ENCODE results near the gene FBLIM1. TPM values are rescaled to one million over a fixed set of nuclear protein-coding genes. Genes with fewer than 3 reads are reported as not detected.

FBLIM1 gene, protein sequence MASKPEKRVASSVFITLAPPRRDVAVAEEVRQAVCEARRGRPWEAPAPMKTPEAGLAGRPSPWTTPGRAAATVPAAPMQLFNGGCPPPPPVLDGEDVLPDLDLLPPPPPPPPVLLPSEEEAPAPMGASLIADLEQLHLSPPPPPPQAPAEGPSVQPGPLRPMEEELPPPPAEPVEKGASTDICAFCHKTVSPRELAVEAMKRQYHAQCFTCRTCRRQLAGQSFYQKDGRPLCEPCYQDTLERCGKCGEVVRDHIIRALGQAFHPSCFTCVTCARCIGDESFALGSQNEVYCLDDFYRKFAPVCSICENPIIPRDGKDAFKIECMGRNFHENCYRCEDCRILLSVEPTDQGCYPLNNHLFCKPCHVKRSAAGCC
- total RNA-seq = 136 and 174 TPM in 2 replicates

DNA sequence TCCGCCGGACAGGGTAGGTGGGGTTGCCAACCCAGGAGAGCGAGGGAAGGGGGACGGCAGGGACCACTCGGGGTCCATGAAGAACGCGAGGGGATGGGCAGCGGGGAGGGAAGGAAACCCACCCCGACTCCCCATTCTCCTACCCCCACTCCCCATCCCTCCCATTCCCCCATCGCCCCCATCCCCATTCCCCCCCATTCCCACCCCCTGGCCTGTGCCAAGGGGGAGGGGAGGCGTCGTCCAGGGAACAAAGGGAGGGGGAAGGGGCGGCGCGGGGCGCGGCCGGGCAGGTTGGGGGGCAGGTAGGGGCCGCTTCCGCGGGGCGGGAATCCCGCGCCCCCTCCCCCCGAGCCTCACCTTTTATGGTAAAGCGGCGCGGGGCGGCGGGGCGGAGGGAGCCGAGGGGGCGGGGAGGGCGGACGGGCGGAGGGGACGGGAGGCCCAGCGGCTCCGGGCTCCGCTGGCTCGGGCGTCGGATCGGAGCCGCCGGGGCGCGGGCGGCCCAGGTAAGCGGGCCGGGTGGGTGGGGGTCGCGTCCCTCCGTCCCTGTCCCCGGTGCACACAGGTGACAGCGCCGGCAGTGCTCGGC lies at the start of gene FBLIM1:
Gene FBLIM1 (plus strand): TSS at position 453 of the 589 bp plus-strand sequence. CDS start 6,189 bp downstream, outside the sequence.
- peak in 1 of 2 donors; percentile 56 for DNase-seq (ENCODE audit: low read depth in 2 of 2)

- DNase-seq (ENCODE audit: low read depth in 2 of 2) = no peak
Observed at GRCh38 chr1:15709226-15709625, 49.4 kb upstream of the FBLIM1 start.

DNA sequence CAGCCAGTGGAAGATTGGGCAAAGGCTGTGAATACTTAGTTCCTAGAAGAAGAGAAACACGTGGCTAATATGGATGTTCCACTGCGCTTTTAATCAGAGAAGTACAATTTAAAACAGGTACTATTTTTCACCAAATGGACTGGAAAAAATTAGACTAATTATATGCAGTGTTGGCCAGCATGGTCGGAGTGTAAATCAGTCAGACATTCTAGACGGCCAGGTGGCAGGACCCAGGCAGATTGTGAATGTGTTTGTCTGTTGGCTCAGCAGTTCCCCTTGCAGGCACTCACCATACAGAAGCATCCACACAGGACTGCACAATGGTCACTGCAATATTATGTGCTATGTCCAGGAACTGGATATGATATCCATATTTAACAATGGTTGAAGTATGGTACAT lies 46.4 kb upstream of the FBLIM1 start:
- no peak for DNase-seq (ENCODE audit: low read depth in 2 of 2)

DNA sequence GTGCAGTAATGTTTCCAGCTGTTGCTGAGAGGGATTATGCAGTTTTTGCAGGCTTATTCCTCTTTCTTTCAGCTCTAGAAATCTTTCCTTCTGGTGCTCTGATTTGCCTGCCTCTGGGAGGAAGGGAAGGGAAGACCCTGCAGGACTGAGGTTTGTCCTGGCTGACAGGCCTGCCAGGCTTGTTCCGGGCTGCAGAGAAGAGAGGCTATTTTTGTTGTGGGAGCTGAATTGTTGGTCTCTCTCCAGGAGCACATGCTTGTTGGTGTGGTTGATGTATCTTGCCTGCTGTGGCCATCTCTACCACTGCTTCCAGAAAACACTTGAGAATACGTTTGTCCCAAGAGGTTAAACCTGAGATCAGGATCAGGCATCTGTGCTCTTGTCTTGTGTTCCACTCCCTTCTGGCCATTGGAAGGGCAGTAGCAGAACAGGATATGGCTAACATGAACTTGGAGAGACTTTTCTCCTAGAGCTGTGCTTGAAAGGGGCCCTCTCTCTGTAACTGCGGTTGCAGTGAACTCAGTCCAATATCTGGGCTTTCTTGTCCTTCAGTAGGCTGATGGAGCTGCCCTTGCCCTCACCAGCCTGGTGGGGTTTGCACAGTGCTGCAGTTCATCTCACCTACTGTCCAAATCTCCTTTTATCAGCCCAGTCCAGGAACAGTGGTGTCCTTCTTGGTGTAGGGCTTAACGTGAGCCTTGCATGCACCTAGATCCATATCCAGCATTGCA lies 44.0 kb upstream of the FBLIM1 start:
- DNase-seq (ENCODE audit: low read depth in 2 of 2) = no peak

DNA sequence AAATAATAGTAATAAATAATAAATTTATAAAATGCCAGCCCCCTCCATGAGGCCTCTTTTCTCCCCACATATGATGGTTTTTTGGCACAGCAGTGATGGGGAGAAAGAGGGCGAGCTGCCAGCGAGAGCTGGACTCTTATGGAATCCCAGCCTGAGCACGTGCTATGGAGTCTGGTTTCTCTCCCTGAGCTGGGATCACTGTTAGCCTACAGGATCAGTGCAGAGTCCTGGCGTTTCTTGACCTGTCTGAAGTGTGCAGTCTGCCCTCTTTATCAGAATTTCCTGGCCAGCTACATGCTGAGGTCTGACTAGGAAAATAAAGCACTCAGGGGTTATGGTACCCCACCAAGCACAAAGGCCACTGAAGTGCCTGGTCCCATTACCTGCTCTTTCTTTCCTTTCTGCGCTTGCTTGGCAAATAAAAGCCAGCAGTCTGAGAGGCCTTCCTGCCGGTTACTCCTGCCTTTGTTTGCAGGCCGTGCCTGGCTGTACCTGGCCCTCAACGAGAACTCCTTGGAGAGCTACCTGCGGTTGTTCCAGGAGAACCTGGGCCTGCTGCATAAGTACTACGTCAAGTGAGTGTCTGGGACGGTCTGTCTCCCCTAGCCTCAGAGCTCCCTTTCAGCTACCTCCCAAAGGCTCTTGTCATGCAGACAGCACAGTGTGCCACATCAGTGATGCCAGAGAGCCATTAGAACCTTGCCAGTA lies 41.0 kb upstream of the FBLIM1 start:
- no peak for DNase-seq (ENCODE audit: low read depth in 2 of 2)

GRCh38 chr1:15718199-15718601 lies 40.4 kb upstream of the FBLIM1 start:
- no peak for DNase-seq (ENCODE audit: low read depth in 2 of 2)

DNA sequence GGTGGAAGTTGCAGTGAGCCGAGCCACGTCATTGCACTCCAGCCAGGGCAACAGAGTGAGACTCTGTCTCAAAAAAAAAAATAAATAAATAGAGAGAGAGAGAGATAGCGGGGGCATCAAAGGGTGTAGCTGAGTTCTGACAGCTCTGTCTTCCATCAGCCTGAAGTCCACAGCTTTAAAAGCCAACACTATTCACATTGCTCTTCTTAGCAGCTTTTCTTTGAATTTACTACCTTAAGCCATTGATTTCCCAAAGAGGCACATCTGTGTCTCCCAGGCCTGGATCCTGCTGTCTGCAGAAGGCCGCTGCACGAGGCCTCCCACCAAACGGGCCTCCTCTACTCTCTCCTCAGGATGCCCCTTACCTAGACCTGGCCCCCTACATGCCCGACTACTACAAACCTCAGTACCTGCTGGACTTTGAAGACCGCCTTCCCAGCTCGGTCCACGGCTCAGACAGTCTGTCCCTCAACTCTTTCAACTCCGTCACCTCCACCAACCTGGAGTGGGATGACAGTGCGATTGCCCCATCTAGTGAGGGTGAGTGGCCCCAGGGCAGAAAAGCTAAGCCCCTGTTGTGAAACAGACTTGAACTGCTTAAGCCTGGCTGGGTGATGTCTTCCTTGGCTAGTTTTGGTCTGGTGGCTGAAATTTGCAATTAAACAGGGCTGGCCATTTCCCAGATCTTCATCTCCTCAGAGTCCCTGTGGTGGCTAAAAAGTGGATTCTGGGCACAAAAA lies 39.0 kb upstream of the FBLIM1 start:
- DNase-seq (ENCODE audit: low read depth in 2 of 2) = no peak

DNA sequence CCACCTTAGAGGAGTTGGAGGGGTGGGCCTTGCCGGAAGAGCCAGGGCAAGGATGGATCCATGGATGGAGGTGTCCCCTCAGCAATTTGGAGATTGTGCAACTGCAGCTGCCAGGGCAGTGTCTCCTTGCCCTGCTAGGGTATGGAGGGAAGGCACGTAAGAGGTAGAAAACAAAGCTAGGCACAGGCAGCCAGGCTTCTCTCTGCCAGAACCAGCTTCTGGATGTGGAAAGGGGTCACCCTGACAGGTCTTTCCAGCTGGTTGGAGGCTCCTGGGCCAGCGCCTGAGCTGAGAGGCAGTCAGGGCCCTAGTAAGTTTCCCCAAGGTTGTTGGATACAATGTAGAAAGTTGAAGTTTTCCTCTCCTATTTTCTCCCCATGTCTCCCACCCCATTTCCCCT lies 37.7 kb upstream of the FBLIM1 start:
- DNase-seq (ENCODE audit: low read depth in 2 of 2) = no peak

DNA sequence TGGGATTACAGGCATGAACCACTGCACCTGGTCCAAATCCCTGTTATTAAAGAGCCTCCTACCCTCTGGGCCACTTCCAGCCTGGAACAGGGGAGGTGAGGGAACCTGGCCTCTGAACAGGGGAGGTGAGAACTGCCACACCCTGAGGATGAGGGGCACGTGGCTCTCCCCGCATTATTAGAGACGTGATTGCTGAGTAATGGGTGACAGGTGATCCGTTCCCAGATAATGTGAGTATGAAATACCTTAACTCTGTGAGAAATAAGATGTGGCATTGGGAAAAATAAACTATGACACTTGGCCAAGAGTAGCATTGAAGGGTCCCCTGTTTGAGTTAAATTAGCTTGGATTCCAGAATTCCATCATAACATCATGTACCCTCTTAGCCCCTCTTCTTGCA lies 36.2 kb upstream of the FBLIM1 start:
- no peak for DNase-seq (ENCODE audit: low read depth in 2 of 2)

DNA sequence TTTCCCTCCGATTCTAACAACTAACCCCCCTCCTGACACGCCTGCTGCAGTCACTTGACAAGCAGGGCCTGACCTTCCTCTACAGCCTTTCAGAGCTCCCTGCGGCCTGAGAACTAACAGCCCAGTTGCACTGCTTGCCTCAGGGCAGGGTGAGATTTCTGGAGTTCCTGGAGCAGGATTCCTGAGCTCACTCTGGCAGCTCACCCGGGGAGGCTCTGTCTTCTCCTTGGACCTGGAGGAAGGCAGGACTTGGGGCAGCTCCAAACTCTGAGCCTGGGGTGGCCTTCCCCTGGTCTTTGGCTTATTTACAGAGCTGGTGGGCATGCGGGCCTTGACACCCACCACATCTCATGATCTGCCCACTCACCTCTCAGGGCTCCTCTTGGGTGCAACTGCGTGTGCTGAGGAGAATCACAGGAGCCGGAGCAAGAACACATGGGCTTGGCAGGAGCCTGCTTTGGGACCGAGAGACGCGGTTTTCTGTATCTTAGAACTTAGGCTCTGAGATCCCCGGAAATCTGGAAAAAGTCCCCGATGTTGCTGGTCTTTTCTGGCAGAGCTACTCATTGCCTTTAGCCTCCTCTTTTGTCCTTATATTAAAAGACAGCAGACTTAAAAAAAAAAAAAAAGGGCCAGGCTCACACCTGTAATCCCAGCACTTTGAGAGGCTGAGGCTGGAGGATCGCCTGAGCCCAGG lies 35.6 kb upstream of the FBLIM1 start:
- DNase-seq (ENCODE audit: low read depth in 2 of 2) = no peak

GRCh38 chr1:15723631-15724246 lies 34.9 kb upstream of the FBLIM1 start:
- no peak for DNase-seq (ENCODE audit: low read depth in 2 of 2)

DNA sequence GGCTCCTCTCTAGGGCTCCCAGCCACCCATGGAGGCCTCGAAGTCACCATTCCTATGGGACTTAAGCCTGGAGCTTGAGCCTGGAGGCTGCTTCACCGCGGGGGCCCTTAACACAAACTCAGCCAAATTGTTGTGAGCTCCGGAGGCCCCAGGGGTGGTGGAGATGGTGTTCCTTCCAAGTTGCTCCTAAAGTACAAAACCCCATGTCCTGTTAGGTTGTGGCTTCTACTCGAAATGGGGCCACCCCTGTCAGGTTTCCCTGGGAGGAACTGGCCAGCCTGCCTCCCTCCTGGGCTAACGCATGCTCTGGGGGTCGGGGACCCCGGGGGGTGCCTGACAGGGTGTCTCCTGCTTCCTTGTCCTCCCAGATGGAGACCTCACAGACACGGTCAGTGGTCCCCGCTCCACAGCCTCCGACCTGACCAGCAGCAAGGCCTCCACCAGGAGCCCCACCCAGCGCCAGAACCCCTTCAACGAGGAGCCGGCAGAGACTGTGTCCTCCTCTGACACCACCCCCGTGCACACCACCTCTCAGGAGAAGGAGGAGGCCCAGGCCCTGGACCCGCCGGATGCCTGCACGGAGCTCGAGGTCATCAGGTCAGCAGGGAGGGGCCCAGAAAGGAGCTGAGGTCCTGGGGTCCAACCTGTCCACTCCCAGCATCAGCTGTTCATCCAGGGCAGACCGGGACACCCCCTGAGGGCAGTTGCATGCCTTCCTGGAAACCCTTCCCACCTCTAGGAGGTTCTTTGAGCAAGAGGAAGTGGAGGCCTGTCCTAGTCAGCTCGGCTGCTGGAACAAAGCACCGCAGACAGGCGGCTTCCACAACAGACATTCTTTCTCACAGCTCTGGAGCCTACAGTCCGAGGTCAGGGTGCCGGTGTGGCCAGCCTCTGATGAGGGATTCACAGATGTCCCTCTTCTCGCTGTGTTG lies 33.4 kb upstream of the FBLIM1 start:
- no peak for DNase-seq (ENCODE audit: low read depth in 2 of 2)

DNA sequence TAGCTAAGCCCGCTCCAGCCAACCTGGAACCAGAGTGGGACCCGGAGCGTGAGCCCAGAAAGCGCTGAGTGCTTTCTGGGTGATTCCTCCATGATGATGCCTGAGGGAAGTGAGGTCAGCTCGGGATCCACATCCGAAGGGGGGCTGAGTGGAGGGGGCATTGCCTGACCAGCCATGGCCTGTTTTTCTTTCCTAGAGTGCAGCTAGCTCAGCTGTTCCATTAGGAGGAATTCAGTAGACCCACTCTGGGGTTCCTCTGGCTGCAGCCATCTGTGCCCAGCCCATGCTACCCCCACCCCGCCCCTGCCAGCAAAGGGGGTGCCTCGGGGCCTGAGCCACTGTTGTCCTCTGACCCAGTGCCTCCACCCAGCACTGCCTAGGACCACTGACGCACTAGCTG lies 32.1 kb upstream of the FBLIM1 start:
- DNase-seq (ENCODE audit: low read depth in 2 of 2) = no peak

DNA sequence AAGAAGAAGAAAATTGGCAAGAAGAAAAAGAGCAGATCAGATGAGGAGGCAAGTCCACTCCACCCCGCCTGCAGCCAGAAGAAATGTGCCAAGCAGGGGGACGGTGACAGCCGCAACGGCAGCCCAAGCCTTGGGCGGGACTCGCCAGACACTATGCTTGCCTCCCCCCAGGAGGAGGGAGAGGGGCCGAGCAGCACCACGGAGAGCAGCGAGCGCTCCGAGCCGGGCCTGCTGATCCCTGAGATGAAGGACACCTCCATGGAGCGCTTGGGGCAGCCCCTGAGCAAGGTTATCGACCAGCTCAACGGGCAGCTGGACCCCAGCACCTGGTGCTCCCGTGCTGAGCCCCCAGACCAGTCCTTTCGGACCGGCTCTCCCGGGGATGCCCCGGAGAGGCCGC lies 31.6 kb upstream of the FBLIM1 start:
- no peak for DNase-seq (ENCODE audit: low read depth in 2 of 2)

- DNase-seq (ENCODE audit: low read depth in 2 of 2) = no peak
Observed at GRCh38 chr1:15727424-15727823, 31.2 kb upstream of the FBLIM1 start.

DNA sequence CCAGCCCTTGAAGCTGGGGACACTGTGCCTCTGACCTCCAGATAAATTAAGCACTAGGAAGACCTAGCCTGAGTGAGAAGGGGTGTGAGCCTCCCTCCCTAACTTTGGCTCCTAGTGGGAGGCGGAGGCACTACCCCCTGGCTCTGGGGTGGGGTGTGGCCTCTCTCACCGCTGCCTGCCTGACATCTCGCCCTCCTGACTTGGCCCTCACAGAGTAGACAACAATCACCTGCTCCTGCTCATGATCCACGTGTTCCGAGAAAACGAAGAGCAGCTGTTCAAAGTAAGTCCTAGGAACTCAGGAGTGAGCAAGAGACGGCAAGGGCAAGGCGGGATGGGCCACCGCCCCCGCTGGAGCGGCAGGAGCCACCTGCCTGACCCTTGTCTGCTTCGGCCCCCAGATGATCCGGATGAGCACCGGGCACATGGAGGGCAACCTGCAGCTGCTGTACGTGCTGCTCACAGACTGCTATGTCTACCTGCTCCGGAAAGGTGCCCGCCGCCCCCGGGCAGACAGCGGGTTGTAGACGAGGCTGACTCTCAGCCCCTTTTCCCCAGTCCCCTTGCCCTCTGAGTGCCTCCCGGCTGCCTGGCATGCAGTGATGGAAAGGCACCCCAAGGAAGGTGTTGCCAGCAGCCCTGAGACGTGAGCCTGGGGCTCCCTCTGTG lies 30.6 kb upstream of the FBLIM1 start:
- no peak for DNase-seq (ENCODE audit: low read depth in 2 of 2)

DNA sequence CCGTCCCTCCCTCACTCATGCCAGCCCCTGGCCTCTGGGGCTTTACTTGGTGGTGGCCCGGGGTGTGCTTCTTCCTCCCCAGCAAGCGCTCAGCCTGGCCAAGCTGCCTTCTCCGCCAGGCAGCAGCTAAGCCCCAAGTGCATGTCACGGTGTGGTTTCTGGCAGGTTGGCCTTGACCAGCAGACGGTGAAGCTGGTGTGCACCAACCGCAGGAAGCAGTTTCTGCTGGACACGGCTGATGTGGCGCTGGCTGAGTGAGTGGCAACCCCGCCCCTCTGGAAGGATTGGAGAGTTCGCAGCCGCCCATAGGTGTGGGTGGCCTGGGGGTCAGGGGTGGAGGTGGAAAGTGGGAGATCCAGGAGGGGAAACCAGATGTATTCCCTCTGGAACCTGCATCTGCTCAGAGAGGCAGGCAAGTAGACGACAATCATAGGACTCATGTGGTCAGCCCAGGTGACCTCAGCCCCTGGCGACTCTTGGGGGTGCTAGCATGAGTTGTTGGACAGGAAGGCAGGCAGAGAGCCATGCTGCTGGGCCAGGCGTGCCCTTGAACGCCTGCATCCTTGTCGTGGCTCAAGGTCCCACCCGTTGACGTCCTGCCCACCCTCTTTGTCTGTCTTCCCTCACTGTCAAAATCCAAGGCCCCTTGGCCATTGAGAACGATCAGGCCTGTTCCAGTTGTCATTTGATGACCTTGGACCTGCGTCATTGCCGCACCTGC lies 29.5 kb upstream of the FBLIM1 start:
- DNase-seq (ENCODE audit: low read depth in 2 of 2) = no peak

DNA sequence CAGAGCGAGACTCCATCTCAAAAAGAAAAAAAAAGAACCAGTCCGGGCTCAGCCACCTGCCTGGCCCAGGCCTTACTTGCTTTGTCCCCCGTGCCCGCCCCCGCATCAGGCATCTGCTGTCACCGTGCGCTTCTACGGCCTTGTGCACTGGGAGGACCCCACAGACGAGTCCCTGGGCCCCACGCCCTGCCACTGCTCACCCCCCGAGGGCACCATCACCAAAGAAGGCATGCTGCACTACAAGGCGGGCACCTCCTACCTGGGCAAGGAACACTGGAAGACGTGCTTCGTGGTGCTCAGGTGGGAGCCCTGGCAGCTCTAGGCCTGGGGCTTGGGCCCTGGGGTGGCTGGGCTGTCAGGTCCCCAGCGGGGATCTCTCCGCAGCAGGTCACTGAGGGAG lies 28.2 kb upstream of the FBLIM1 start:
- no peak for DNase-seq (ENCODE audit: low read depth in 2 of 2)

All from dermis microvascular lymphatic vessel endothelial cell (primary cell).